ENCODE results near the gene DOLPP1. TPM values are rescaled to one million over a fixed set of nuclear protein-coding genes. Genes with fewer than 3 reads are reported as not detected.

DOLPP1 gene
- total RNA-seq, result 19.0 and 21.5 TPM in 2 replicates

DNA sequence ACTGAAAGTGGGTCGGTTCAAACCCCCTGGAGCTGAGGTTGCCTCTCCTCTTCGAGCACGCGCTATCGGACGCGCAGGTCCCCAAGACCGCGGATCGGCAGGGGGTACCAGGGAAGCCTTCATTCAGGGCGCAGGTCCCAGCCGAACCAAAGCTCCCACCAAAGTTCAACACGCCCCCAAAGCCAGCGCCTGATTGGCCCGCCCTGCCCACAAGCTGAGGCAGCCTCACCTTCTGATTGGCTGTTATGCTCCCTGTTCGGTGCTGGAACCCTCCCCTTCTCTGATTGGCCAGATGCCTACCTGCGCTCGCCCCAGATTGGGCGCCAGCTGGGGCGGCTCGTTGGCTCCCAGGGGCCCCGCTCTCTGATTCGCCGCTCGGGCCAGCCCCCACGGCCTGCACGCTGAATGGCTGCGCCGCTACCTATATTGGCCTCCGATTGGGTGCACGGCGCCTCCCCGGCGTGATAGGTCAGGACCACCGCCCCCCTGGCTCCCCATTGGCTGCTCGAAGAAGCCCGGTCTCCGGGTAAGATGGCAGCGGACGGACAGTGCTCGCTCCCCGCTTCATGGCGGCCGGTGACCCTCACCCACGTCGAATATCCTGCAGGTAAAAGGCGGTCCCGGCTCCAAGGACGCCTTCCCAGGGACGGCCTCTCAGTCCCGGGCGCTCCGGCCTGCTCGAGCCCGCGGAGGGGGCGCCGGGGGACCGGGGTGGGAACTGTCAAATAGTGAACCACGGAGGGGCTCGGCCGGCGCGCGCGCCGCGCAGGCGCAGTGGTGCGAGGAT lies at the start of gene DOLPP1:
TSS of gene DOLPP1 (plus strand) at position 511 of the 787 bp plus-strand sequence. CDS start at position 532, 21 bp downstream.
- intact Hi-C loops (cut with micrococcal nuclease), result loop anchor here (1.0 to 5.0 kb wide), 11 partner anchors 30 to 1014 kb away; partner anchors contain the start of genes C9orf78, CRAT, DOLK and GLE1

DNA sequence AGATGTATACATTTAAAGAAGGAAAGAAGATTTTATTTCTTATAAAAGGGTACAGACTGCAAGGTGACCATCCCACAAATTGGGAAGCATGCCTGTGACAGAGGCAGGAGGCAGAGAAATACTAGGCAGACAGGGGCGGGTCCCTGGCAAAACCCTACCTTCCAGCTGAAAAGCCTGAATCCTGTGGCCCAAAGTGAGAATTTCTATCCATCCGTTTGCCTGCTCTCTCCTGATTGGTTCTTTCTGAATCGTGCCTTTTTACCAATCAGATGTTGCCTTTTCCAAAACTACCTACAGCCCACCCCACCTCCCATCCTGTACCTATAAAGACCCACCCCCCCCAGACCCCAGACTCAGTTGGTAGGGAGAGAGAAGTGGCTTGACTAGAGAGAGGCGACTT lies 49.4 kb upstream of the DOLPP1 start:
- intact Hi-C loops (cut with micrococcal nuclease), result no loop called here

DNA sequence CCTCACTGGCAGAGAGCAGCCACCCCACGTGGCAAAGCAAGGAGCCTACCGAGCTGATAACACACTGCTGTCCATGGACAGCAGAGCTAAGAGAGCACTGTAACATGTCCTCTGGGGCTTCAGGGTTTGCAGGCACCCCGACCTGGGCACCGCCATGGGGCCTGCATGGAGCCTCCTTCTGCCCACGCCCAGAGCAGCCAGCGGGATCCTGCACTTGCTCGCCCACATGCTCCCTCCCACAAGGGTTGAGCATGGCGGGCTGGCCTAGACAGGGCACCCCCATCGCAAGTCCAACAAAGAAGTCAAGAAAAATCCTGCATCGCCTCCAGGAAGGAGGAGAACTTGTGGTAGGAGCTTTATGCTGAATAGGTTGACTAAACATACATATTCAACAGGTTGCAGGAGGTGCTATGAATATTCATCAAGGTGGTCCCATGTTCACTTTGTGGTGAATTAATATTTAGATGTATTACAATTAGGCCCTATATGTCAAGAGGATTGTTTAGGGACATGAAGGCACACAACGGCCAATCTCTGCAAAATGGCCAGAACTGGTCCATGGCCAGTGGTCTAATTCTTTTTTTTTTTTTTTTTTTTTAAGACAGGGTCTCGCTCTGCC lies 48.3 kb upstream of the DOLPP1 start:
- intact Hi-C loops (cut with micrococcal nuclease), result no loop called here

DNA sequence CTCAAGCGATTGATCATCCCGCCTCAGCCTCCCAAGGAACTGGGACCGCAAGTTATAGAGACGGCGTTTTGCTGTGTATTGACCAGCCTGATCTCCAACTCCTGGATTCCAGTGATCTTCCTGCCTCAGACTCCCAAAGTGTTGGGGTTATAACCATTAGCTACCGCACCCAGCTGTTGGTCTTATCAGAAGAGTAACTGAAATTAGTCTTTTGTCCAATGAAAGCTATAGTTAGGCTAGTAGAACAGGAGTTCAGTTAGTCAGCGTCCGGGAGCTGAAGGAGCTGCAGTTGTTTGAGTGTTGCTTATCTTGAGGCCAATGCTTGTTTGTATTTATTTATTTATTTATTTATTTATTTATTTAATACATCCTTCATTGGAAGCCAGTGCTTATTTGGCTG lies 47.7 kb upstream of the DOLPP1 start:
- intact Hi-C loops (cut with micrococcal nuclease), result no loop called here

DNA sequence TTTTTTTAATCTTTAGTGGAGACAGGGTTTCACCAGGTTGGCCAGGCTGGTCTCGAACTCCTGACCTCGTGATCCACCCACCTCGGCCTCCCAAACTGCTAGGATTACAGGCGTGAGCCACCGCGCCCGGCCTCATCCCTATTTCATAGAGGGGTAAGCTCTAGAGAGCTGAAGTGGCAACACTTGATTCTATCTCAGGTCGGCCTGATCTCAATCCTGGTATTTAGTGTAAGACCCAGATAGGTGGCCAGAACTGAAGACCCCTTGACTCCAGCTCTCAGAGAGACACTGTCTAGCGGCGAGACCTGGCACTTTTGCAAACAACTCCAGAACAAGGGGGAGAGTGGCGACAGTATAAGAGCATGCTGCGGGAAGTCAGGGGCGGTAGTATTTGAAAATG lies 45.1 kb upstream of the DOLPP1 start:
- intact Hi-C loops (cut with micrococcal nuclease), result loop anchor here (1.0 to 5.0 kb wide), 18 partner anchors 8 to 1249 kb away; partner anchors contain the start of genes CDK9, DOLK, DOLPP1 and ENDOG

- intact Hi-C loops (cut with micrococcal nuclease), result loop anchor here (1.0 to 5.0 kb wide), 18 partner anchors 8 to 1249 kb away; partner anchors contain the start of genes CDK9, DOLK, DOLPP1 and ENDOG
Measured at GRCh38 chr9:129036241-129036922, 44.5 kb upstream of the DOLPP1 start, which contains the start of gene MIGA2. MIGA2 (plus strand) TSS chr9:129036626; CDS start chr9:129040595, 3,969 bp downstream.

GRCh38 chr9:129036923-129037766 lies 43.8 kb upstream of the DOLPP1 start:
- intact Hi-C loops (cut with micrococcal nuclease), result loop anchor here (1.0 to 5.0 kb wide), 18 partner anchors 9 to 1250 kb away; partner anchors contain the start of genes CDK9, DOLK, DOLPP1 and ENDOG

GRCh38 chr9:129037767-129038098 lies 43.2 kb upstream of the DOLPP1 start:
- intact Hi-C loops (cut with micrococcal nuclease), result loop anchor here (2.0 to 5.0 kb wide), 6 partner anchors 35 to 1250 kb away; partner anchors contain the start of genes CDK9, NAIF1, NTMT1 and SET

GRCh38 chr9:129038109-129038852 lies 42.6 kb upstream of the DOLPP1 start:
- intact Hi-C loops (cut with micrococcal nuclease), result loop anchor here (5.0 kb wide), 2 partner anchors 971 to 1251 kb away; partner anchors contain the start of genes CDK9, NAIF1 and SLC25A25

DNA sequence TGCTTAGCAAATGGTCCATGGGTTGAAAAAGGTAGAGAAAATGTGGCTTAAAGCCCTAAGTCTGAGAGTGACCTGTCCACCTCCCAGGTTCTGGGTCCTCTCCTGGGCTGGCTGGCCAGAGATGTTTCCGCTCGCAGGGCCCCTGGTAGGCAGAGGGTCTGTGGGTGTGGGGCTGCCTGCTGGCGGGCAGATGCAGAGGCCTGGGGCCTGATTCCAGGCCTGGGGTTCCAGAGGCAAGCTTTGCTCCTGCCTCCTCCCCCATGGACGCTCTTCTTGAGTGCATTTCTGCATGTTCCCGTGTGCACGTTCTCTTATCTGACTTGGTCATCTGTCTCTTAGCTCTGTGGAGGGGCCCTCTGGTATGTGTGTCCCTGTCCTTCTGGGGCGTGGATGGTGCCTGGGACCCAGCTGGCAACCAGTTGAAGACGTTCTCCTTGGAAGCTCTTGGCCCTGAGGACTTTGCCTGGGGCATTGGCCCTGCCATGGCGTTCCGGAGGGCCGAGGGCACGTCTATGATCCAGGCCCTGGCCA lies 40.7 kb upstream of the DOLPP1 start:
- intact Hi-C loops (cut with micrococcal nuclease), result no loop called here

- intact Hi-C loops (cut with micrococcal nuclease), result no loop called here
Measured at GRCh38 chr9:129042016-129042415, 38.9 kb upstream of the DOLPP1 start.

- intact Hi-C loops (cut with micrococcal nuclease), result no loop called here
Measured at GRCh38 chr9:129052592-129052991, 28.3 kb upstream of the DOLPP1 start.

- intact Hi-C loops (cut with micrococcal nuclease), result no loop called here
Measured at GRCh38 chr9:129053020-129053419, 27.9 kb upstream of the DOLPP1 start.

DNA sequence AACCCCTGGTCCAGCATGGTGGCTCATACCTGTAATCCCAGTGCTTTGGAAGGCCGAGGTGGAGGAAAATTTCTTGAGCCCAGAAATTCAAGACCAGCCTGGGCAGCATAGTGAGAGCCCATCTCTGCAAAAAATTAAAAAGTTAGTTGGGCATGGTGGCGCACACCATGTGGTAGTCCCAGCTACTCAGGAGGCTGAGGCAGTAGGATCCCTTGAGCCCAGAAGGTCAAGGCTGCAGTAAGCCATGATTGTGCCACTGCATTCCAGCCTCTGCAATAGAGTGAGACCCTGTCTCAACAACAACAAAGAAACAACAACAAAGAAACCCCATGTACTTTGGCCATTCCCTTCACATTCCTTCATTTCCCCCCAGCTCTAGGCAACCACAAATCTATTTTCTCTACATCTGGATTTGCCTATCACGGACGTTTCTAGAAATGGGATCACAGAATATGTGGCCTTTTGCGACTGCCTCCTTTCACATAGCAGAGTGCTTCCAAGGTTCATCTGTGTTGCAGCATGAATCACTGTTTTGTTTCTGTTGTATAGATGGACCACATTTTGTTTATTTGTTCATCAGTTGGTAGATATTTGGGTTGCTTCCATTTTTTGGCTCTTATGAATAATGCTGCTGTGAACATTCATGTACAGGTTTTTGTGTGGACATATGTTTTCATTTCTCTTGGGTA lies 26.6 kb upstream of the DOLPP1 start:
- intact Hi-C loops (cut with micrococcal nuclease), result no loop called here

GRCh38 chr9:129058965-129059795 lies 21.7 kb upstream of the DOLPP1 start:
- intact Hi-C loops (cut with micrococcal nuclease), result no loop called here

DNA sequence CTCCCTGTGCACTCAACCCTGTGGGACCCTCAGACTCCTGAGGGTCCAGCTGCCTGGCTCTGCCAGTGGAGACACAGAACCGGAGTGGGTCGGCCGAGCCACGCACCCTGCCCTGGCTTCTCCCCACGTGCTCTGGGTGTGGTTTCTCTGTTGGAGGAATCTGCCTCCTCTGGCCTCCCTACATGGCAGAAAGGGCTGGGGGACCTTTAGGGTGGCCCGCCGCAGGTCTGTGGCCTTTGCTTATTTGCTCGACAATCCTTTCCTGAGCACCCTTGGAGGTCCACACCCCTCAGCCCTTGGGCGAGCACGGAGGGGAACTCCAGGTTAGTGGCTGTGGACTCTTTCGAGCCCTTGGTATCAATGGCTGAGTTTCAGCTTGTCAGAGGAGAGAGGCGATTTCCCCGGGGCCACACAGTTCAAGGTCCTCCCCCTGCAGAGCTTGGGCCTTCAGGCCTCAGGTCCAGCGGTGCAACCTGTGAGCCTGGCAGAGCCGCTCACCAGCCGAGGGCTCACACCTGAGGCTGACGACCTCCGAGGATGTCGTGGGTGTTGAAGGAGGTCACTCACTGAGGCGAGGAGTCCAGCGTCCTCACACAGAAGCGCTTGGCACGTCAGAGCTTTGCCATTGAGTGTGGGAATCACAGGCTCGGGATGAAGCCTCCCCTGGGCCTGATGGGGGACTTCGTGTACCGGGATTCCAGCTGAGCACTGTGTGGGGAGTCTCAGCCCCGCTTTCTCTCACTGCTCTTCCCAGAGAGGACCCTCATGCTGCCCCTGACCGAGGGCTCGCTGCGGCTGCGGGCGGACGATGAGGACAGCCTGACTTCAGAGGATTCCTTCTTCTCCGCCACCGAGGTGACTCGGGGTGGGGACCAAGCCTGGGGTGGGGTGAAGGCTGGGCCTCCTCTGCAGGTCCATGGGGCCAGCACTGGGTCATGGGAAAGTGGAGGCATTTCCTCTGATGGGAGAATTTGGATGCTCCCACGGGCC lies 20.8 kb upstream of the DOLPP1 start:
- intact Hi-C loops (cut with micrococcal nuclease), result no loop called here

- intact Hi-C loops (cut with micrococcal nuclease), result no loop called here
Measured at GRCh38 chr9:129060991-129061390, 19.9 kb upstream of the DOLPP1 start.
